GM19023 (cell line): Measurements from ENCODE around the gene ATP6V1G2.

Source experiments
- ATAC-seq: cut with Tn5 transposase; IDR thresholded peaks from one replicate; pipeline ENCODE4 v1.9.1; 2021; ENCODE audit warnings: mild to moderate bottlenecking, moderate library complexity; ENCODE audit not compliant: unreplicated experiment

The ATP6V1G2 gene

GRCh38 chr6:31548544-31548873 is 2.1 kb upstream of the ATP6V1G2 start:
- no peak for ATAC-seq

DNA sequence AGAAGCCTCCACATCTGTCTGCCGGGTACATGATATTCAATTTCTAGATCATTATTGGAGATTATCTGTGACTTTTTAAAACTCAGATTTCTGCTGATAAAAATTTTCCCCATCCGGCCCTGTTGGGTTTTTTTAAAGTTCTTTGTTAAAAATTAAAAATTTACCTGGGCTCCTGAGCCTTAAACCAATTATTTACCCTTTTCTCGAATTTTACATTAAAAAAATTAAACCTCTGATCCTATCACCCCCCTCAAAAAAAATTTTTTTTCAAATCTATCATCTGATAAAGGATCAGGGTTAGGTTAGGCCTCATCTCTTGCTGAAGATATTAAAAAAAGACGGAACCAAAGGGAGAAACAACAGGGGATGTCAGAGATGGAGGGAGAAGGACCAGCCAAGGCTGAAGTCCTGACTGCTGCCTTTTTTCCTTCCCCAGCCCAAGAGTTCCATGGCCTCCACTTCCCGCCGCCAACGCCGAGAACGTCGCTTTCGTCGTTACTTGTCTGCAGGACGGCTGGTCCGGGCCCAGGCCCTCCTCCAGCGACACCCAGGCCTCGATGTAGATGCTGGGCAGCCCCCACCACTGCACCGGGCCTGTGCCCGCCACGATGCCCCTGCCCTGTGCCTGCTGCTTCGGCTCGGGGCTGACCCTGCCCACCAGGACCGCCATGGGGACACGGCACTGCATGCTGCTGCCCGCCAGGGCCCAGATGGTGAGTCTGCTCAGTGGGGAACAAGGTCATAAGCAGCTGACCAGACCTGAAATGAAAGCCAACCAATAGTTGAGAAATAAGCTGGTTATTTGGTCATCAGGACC is 1.5 kb upstream of the ATP6V1G2 start:
- no peak for ATAC-seq

GRCh38 chr6:31546958-31547726 is 734 bp upstream of the ATP6V1G2 start, which contains the start of gene NFKBIL1:
Gene NFKBIL1, plus strand, starts transcription at chr6:31547608. Its CDS starts 87 bp downstream, at chr6:31547695.
- peak; percentile 72 for ATAC-seq

DNA sequence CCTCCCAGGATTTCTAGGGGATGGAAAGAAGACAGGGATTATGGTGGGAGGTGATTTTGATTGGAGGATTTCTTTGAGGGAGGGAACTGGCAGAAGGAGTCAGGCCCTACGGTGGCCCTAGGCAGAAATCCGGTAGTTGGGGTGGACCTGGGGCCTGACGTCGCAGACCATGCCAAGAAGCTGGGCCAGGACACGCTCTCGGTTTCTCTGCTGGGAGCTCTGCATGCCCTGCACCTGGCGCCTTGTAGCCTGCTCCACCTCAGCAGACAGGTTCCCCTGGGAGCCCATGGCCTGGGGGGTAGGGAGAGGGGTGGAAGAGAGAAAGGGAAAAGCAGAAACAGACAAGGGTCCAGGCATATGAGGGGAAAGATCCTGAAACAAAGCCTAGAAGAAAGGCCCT is 1.1 kb downstream of the ATP6V1G2 start:
- ATAC-seq: no peak

DNA sequence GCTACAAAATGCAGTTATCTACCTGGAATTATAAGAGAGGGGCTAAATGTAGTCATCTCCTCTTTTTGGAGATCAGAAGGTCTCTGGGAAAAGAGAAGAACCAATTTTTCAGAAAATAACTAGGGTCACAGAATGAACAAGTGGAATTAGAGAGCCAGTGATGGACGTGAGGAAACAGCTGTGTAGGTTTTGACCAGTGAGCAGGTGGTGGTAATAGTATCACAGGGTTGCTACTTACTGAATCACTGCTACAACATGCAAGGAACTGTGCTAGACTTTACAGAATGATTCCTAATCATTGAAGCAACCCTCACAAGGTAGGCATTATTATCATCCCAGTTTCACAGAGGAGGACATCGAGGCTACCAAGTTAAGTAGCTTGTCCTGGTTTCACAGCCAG is 1.7 kb downstream of the ATP6V1G2 start:
- ATAC-seq: no peak

DNA sequence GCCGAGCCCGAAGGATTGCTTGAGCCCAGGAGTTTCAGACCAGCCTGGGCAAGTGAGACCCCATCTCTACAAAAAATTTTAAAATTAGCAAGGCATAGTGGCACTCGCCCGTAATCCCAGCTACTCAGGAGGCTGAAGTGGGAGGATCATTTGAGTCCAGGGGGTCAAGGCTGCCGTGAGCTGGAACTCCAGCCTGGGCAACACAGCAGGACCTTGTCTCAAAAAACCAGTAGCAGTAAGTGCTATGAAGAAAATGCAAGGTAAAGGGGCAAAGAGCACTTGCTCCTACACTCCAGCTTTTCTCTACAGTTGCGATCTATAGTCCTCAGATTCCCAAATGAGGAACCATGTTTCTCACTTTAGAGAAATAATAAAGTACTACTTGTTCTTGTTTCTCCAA is 2.8 kb downstream of the ATP6V1G2 start:
- no peak for ATAC-seq

DNA sequence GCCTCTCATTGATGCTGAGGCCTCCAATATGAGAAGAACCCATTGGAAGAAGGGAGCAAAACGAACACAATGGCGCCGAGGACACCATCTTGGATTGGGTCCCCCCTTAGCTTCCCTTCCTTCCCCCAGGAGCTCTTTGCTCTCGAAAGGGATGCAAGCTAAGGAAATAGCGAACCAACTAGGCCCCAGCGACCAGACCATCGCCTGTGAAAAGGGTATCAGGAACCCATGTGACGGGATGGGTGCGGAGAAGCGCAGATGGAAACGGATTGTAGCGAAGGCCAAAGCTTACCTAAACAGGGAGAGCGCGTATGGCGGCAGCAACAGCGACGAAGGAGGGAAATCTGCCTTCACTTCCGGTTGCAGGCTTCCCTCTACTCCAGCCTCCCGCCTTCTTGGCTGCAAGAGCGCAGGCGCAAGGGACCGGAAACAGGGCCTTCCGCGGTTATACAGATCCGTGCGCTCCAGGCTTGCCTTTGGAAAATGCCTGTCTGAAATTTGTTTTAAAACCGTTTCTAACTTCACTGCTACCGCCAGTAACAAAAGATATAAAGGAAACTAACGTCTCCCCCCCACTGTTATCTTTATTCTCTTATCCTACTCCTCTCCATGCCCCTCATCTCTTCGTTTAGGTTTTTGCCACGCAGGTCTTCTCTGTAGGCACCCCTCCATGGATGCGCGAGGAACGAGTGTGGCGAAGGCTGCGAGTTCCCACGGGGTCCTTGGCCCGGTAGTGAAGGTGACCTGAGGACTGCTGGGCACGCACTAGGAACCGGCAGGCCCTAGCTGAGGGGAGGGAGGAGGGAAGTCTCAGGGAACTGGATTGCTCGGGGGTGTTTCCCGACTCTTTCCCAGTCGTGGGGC is 4.5 kb downstream of the ATP6V1G2 start, which contains the start of gene DDX39B:
Gene DDX39B, minus strand, starts transcription at position 346 of the 864 bp plus-strand sequence. CDS start 1,471 bp downstream, outside the sequence.
- ATAC-seq: peak; percentile 71

DNA sequence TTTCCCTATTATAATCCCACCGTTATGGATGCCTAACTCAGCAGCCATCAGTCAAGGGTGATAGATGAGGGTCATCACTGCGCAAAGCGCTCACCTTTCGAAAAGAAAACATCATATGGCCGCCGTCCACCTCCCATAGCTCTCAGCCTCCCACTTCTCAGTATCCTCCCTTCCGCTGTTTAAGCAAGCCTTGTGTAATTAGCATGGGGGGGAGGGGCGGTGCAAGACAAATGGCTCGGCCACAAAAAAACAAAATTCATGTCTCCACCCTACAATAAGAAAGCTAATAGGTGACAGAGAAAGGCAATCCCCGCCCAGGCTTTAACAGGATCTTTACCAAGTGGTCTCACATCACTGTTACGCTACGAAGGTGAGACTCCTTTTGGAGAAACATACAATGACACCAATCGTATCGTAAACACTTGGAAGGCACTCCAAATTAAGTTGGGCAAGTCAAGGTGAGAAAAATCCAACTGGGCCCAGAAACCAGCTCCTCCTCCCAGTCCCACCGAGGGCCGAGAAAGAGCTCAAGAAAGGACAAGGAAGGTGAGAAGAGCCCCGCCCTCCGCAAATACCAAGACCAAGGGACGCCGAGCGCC is 5.2 kb downstream of the ATP6V1G2 start:
- no peak for ATAC-seq

- no peak for ATAC-seq
Observed at GRCh38 chr6:31540640-31541039, 5.8 kb downstream of the ATP6V1G2 start.

- no peak for ATAC-seq
Observed at GRCh38 chr6:31538805-31539400, 7.5 kb downstream of the ATP6V1G2 start.

DNA sequence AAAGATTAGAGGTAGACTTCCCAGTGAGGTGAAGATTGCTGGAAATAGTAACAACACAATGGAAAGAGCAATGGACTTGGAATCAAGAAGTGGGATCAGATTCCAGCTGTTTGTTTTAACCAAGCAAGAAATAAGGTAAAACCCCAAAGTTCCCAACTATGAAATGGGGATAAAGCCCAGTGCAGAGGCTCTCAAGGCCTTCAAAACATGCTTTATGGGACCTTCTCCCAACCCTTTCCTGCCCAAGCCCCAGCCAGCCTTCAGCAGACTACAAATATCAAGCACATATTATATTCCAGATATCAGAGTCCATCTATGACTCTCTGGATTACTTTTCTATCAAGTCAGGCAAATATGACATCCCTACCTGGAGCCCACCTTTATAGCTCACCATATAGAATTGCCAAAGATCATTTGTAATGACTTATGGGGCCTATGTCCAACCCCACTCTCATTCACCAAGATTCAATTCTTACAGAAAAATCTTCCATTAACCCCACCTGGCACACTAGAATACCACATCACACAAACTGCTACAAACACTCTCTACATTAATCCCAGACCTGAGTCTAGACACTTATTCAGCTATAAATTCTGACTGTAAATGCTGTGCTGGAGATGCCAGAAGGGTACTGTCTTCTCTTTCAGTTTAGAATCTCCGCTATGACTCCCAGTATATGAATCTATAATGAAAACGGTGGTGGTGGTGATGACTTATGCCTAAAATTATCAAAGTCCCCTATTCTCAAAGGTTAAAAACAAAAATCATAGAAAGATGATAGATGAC is 10.7 kb downstream of the ATP6V1G2 start:
- ATAC-seq: no peak

GRCh38 chr6:31534521-31535040 is 11.8 kb downstream of the ATP6V1G2 start:
- ATAC-seq: no peak

- no peak for ATAC-seq
Observed at GRCh38 chr6:31534011-31534410, 12.4 kb downstream of the ATP6V1G2 start.

GRCh38 chr6:31533455-31533841 is 13.0 kb downstream of the ATP6V1G2 start:
- no peak for ATAC-seq

DNA sequence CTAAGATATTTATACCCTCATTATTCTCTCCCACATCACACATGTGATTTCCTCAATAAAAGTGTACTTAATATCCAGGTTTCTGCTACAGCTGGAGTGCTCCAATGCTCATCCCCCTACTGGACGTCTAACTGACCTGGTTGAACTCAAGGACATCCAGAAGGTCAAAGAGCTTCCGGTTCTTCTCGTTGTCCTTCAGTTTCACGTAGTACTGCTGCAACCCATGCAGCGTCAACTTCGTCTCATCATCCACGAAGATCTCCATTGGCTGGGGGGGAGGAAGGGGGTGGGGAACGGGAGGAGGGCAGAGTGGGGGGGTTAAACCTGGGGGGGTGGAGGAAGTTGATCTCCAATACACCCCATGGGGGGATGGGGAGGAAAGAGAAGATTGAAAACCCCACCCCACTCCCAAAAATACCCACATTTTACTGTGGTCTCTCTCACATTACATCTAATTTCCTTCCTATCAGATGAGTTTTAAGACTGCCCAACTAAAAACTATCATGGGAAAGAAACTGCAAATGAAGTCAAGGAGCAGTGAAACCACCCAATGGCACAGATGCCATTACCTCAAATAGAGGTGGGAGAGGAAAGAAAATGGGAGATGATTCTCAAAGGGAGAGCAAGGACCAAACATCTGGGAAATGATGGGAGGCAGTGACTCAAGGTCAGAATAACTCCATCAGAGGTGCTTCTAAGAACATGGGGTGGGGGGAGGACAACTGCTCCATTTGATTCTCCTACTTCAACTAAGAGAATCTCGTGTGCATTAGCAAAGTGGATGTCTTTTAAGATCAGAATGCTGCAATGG is 13.6 kb downstream of the ATP6V1G2 start:
- no peak for ATAC-seq

GRCh38 chr6:31531771-31532643 is 14.4 kb downstream of the ATP6V1G2 start:
- no peak for ATAC-seq

DNA sequence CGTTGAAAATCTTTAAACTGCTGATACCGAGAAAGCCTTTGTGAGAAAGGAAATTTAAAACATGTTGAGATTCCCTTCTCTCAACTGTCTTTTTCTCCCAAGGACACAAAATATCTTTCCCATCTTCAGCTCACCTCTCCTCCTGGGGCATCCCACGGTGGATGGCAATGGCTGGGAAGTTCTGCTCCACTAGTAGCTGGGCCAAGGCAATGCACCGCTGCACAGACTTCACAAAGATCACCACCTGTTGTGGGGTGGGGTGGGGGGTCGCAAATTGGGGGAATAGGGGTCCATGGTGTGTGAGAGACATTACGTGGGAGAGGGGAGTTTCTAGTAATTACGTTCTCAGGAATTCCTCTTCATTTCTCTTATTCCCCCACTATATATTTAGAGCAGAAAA is 15.2 kb downstream of the ATP6V1G2 start:
- ATAC-seq: no peak

DNA sequence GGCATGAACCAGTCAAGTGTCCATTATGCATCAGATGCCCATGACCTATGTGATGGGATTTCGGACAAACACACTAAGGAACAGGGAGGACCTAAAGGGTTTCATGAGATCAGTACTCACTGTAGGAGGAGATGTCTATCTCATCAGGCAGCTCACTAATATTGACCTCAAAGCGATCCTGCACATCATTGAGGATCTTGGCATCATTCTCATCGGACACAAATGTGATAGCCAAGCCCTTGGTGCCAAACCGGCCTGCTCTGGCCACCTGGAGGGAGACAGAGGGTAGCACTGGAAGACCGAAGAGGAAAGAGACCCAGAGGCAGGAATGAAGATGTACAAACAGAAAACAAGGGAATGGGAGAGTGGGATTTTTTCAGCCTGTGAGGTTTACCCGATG is 15.7 kb downstream of the ATP6V1G2 start:
- ATAC-seq: no peak
